ENCODE measurements around the gene MXD4.

MXD4 gene, protein sequence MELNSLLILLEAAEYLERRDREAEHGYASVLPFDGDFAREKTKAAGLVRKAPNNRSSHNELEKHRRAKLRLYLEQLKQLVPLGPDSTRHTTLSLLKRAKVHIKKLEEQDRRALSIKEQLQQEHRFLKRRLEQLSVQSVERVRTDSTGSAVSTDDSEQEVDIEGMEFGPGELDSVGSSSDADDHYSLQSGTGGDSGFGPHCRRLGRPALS

GRCh38 chr4:2261853-2262144 lies at the start of gene MXD4:
MXD4 (minus strand) TSS chr4:2262109; CDS start chr4:2261980, 129 bp downstream.
- no peak for DNase-seq

GRCh38 chr4:2306773-2307410 lies 45.0 kb upstream of the MXD4 start:
- no peak for DNase-seq

DNA sequence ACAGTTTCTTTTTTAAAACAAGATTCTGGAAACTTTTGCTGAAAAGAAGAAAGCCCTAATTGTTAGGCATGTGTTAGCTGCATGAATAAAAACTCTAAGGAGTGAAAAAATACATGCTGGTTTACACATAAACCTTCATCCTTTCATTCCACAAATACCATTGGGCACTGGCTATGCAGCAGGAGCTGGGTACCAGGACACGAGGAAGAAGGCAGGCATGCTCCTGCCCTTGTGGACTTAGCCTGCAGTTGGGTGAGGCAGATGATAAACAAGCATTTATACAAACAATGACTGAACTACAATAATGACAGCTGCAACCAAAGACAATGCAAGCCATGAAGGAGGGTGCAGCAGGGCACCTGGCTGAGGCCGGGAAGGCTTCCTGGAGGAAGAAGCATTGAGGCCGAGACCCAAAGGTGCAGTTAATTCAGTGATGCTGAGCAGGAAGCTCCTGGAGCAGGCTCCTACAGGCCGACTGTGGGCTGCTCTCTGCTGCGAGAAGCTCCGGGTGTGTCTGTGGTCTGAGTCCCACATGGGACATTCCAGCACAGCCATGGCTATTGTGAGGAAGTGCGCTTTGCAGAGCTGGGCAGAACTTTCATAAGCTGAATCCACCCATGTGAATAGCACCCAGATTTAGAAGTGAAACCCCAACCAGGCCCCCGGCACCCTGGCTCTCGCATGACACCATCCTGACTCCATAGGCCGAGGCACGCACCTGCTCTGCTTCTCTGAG lies 44.0 kb upstream of the MXD4 start:
- no peak for DNase-seq

- no peak for DNase-seq
Measured at GRCh38 chr4:2304877-2305561, 43.1 kb upstream of the MXD4 start.

GRCh38 chr4:2304321-2304876 lies 42.5 kb upstream of the MXD4 start:
- no peak for DNase-seq

DNA sequence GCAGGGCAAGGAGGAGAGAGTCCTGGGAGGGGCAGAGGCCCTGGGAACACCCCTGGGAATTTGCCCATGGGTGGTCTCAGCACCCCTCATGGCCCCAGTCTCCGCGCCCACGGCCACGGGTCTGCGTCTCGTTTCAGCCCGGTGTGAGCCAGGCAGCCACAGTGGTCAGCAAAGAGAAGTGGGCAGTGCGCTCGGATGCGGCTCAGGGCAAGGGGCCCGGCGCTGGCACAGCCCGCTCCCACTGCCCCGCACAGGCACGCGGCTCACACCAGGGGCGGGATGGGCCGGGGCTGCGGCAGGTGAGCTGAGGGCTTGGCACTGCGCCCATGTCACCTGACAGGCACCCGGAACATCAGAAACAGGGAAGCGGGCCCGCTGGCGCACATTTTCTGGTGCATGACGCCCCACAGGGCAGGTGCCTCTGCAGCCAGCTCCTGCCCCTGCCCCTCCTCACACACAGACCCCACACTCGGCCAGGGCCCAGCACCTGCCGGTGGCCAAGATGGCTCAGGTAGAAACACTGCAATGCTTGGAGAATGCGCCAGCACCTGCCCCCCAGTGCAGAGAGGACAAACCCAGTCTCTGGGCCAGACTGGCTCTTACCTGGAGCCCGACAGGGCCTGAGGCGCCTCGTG lies 41.9 kb upstream of the MXD4 start:
- DNase-seq = no peak

DNA sequence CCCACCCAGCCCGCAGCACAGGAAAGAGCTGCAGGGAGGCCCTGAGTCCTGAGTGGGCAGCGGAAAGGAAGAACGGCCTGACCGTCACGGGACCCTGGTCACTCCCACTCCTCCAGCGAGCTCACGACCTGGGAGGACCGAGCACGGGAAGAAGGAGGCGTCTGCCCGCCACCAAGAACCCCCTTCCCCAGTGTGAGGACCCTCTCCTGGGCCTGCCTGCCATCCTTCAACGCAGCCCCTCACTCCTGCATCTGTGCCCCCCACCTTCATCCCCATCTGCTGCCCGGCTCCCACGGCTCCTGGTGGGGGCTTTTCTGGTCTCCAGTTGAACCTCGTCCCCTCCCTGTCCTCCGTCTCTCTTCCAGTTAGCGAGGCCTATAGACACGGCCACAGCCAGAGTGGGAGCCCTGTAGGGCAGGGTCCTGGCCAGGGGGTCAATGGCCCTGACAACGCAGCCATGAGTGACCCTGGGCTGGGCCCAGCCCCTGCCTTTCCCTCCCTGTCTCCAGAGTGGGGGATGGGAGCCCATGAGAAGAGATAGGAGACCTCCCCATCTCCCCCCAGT lies 41.3 kb upstream of the MXD4 start:
- DNase-seq = no peak

DNA sequence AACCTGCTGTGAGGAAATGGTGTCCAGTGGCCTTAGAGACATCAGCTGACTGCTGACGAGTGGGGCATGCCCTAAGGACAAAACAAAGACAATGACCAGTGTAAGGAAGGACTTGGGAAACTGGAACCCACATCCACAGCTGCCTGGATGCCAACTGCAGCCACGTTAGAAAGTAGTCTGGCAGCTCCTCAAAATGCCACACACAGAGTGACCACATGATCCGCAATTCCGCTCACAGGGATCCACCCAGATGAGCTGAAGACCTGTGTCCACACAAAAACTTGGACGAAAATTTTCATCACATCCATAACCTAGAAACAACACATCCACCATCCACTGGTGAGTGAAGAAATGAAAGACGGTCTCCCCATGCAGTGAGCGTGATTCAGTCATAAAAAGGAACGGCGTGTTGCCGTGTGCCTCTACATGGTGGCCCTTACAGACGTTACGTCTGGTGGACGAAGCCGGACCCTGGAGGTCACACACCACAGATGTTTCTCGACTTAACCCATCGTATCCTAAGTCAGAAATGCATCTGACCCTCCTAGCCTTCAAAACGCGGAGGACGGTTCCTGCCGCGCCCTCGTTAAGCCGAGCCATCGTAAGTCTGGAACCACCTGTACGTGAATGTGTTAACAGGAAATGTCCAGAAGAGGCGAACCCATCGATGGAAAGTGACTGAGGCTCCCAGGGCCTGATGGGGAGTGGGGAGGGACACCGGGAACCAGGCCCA lies 40.6 kb upstream of the MXD4 start:
- no peak for DNase-seq

- DNase-seq = no peak
Measured at GRCh38 chr4:2301806-2302205, 39.9 kb upstream of the MXD4 start.

DNA sequence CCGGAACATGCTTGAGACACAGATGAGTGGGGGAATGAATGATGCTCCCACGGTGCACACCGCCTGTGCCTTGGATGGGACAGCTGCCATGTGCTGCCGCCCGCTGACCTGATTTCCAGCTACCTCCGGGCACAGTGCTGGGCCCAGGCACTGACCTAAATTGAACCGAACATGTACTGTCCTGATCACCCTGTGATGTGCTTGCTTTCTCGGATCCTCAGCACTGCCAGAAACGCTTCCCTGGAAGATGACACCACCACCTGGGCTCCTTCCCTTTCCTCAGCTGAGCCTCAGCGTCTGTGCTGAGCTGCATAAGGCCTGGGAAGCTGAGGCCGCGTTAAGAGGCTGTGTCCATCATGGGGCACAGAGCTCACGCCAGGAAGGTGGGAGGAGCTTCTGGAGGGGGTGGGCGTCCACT lies 39.3 kb upstream of the MXD4 start:
- DNase-seq = no peak

DNA sequence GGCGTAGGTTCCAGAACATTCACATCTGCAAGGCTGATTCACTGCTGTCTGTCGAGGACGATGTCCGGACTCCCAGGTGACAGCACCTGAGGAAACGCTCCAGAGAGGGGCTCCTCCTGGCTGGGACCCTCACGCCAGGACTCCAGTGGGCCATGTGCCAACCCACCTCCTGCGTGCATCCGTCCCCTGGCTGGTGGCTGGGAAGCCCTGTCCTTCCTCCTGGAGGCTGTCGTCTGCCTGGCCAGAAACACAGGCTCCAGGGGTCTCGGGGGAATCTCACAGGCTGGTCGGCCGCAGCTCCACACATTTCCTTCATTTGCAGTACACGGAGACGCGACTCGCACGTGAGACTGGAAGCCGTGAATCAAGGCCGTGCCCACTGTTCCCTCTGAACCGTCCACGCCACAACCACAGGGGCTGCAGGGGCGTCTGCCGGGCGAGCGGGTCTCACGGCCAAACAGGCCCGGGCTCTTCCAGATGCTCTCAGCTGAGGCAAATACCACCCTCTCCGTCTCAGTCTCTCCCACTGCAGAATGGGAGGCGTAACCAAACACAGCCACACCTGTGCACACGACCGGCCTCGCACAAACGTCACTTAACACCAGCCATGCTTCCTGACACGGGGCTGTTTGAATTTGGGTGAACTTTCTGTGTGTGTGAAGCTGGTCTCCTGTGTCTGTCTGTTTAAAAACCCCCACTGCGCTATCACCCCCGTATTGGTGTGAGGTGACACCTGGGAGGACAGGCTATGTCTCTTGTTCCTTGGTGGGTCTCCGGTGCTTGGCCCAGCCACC lies 38.7 kb upstream of the MXD4 start:
- DNase-seq = no peak

DNA sequence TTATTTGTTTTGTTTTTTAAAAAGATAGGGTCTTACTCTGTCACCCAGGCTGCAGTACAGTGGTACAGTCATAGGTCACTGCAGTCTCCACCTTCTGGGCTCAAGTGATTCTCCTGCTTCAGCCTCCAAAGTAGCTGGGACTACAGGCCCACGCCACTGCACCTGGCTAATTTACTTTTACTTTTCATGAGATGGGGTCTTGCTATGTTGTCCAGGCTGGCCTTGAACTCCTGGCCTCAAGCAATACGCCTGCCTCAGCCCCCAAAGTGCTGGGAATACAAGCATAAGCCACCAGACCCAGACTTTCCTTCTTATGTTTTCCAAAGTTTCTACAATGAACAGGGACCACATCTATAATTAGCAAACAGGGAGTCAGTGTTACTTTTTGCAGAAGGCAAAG lies 37.9 kb upstream of the MXD4 start:
- no peak for DNase-seq

DNA sequence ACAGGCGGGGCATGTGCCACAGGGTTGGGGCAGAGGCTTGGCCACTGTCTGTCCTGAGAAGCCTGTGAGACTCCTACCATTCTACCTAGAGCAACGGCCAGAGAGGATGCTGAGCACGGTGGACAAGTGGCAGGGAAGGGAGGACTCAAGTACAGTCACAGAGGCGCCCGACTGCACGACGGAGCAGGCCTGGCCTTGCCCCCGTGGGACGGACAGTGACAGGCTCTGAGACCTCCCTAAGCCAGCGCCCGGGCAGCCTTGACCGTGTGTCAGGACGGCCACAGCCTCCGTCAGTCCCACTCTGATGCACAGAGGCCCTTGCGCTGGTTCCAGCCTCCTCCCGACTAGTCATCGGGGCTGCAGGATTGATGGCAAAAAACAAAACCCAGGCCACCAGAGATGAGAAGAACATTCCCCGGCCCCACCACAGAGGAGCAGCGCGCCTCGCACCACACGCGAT lies 36.7 kb upstream of the MXD4 start:
- DNase-seq = no peak

DNA sequence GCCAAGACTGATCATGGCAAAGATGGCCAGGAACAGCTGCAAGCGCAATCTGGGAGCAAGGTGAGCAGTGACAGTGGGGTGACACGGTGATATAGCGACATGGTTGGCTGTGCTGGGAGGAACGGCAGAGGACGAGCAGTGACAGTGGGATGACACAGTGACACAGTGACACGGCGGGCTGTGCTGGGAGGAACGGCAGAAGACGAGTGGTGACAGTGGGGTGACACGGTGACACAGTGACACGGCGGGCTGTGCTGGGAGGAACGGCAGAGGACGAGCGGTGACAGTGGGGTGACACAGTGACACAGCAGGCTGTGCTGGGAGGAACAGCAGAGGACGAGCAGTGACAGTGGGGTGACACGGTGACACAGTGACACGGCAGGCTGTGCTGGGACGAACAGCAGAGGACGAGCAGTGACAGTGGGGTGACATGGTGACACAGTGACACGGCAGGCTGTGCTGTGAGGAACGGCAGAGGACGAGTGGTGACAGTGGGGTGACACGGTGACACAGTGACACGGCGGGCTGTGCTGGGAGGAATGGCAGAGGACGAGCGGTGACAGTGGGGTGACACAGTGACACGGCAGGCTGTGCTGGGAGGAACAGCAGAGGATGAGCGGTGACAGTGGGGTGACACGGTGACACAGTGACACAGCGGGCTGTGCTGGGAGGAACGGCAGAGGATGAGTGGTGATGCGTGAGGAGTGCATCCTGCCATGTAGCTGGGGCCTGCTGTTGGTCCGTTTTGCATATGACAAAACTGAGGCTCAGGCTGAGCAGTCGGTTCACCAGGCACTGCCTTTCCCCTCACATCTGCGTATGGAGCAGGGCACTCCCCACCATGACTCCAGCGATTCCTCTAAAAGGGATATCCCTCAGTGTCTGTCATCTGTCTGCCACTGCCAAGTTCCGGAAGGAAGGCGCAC lies 36.0 kb upstream of the MXD4 start:
- DNase-seq = no peak

DNA sequence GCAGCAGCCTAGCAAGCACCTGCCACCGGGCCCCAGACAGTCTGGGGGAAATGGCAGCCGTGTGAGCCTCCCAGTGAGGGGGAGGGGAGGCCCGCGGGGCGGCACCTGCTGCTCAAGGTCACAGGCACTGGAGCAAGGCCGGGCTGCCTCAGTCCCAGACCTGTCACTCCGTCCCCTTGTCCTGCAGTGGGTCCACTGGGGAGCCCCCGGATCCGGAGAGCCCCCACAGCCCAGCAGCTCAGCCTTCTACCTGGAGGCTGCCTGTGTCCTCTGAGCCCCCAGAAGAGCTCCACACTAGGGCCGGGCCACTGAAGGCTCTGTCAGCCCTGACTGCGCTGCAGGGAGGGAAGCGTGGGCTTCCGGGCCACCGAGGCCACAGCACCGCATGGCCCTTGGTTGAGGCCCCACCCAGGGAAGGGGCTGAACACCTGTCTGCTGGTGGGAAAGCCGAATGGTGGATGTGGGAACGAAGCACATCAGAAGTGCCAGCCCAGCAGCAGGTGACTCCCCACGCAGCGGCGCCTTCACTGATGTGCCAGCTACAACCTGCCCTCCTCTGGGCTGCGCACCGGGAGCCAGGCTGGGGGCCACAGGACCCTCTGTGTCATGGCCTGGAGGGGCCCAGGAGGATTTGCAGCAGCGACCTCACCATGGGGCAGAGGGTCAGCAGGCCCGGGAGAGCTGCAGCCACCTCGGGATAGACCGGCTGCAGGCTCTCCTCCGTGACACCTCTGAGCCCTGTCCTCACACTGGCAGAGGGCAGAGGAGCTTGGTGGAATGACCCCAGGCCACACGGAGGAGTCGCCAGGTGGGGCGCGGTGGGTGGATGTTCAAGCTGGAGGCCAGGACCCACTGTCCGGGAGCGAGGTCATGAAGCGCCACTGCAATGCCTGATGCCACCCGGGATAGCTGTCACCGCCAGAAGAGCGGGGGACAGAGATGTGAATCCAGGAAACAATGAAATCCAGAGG lies 35.0 kb upstream of the MXD4 start:
- no peak for DNase-seq

- DNase-seq = no peak
Measured at GRCh38 chr4:2295900-2296442, 34.1 kb upstream of the MXD4 start.

GRCh38 chr4:2295500-2295899 lies 33.6 kb upstream of the MXD4 start:
- DNase-seq = no peak

- no peak for DNase-seq
Measured at GRCh38 chr4:2292646-2293108, 30.8 kb upstream of the MXD4 start.

All from CD4-positive, alpha-beta T cell treated with Interleukin-21 for 1 hour (primary cell).